Smooth muscle cell of the brain vasculature (primary cell): Measurements from ENCODE around the gene SIGLEC10.
A peak's percentile ranks its signal among the peaks of the same experiment; 100 is the strongest.

Experiments
- DNase-seq: peaks from one replicate; pipeline ENCODE4 v3.0.0-alpha.2; 2012; ENCODE audit warnings: low read depth, low spot score

The SIGLEC10 gene

DNA sequence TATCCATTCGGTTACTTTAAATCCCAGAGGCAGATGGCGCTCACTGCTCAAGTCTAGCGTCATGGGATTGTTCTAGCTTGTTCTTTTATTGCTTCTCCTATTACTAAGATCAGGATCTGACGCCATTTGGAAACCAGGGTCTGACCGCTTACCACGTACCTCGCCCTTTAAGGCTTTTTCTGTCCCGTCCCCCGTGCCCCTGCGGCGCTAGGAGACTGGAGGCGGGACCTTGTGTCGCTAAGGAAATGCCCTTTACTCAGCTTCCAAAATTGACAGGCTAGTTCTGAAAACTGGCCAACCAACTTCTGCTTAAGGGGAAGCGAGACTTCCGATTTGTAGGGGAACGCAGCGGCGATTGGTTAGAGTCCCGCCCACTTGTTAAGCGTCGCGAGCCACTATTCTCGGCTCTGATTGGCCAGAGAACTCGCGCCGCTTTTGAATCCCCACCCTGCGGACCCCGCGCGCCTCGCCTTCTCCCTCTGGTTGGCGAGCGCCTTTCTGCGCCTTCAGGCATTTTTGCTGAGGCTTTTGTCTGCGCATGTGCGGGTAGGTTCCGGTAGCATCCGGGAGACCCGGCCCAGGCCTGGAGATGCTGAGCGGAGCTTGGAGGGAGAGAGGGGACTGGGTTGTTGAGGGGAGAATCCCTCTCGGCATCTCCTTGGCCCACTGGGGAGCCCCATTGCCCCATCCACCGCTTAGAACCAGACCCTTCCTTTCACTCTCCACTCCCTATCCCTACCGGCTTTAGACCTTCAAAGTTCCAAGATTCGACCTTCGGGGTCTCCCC lies 23.2 kb downstream of the SIGLEC10 start:
- peak; percentile 97 for DNase-seq

DNA sequence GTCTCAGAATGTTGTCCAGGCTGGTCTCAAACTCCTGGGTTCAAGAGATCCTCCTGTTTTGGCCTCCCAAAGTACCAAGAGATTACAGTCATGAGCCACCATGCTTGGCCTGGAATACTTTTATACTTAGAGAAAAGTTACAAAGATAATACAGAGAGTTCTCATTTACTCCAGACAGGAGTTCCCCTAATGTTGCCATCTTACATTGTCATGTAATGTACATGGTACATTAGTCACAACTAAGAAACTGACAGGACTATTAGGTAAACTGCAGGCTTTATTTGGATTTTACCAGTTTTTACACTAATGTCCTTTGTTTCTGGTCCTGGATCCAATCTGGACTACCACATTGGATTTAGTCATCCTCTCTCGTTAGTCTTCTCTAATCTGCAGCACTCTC lies 24.7 kb downstream of the SIGLEC10 start:
- no peak for DNase-seq

DNA sequence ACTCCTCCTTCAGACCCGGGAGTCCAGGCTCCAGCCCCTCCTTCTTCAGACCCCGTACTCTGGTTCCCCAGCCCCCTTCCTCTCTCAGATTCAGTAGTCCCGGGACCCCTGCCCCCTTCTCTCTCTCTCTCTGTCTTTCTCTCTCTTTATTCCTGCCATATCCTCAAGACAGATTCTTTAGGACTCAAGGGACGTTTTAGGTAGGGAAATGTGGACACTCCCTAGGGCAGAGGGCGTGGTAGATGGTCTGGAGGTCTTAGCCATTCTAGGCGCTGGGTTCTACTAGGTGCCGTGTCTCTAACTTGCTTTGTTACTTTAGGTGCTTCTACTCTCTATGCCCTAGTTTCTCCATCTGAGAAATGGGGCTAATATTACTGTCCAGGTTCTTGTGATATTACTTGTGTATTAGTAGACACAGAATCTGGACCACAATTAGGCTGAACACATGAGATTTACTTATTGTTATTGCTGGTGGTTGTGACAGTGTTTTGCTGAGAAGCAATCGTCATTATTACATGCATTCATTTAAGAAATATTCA lies 26.3 kb downstream of the SIGLEC10 start:
- DNase-seq = no peak

GRCh38 chr19:51389143-51389542 lies 28.3 kb downstream of the SIGLEC10 start:
- no peak for DNase-seq

DNA sequence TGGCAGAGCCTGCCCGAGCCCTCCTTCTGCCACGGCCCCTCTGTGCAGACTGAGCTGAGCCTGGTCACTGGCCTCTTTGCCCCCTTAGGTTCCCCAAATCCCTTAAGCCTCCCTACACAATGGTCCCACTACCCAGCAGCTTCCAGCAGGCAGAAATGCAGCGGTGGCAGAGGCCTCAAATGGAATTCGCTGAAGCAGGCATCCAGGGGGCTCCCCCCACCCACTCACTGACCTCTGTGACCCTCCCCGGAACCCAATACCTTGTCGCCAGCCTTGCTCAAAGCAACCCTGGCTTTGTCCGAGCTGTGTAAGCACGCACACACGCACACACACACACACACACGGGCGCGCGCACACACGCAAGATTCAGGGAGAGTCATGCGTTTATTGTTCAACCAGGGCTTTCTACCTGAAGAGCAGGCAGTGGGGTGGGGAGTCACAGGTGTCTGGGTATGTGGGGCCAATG lies 29.5 kb downstream of the SIGLEC10 start, which contains the start of gene LIM2:
TSS of gene LIM2 (minus strand) at position 51 of the 466 bp plus-strand sequence. CDS start 531 bp downstream, outside the sequence.
- DNase-seq = no peak

GRCh38 chr19:51386882-51387520 lies 30.4 kb downstream of the SIGLEC10 start:
- DNase-seq = no peak

DNA sequence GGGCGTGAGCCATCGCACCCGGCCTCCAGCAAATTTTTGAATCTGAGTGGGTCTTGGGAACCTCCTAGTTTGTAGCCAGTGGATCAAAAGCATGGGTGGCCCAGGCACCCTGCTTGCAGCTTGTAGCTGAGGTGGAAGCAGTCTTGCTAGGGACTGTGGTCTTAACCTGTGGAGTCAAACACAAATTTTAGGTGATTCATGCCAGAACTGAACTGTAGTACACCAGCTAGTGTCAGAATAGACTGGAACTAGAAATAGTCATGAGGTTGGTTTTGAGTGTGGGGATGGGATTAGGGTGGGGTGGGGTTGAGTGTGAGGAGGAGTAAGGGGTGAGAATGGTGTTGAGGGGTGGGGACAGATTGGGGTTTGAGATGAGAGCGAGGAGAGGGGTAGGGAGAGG lies 35.4 kb downstream of the SIGLEC10 start:
- DNase-seq = no peak

GRCh38 chr19:51380379-51380778 lies 37.1 kb downstream of the SIGLEC10 start:
- no peak for DNase-seq

DNA sequence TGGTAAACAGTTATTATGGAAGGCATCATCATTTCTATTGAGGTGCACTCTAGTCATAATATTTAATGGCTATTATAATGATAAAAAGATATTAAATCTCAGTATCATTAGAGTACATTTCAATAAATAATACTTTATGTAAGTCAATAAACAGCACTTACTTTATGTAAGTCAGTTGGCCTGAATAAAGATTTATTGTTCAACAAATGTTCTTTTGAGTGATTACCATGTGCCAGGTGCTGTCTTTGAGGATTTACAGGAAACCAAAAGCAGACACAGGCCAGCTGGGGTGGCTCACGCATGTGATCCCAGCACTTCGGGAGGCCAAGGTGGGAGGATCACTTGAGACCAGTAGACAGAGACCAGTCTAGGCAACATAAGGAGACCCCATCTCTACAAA lies 40.0 kb downstream of the SIGLEC10 start:
- no peak for DNase-seq

DNA sequence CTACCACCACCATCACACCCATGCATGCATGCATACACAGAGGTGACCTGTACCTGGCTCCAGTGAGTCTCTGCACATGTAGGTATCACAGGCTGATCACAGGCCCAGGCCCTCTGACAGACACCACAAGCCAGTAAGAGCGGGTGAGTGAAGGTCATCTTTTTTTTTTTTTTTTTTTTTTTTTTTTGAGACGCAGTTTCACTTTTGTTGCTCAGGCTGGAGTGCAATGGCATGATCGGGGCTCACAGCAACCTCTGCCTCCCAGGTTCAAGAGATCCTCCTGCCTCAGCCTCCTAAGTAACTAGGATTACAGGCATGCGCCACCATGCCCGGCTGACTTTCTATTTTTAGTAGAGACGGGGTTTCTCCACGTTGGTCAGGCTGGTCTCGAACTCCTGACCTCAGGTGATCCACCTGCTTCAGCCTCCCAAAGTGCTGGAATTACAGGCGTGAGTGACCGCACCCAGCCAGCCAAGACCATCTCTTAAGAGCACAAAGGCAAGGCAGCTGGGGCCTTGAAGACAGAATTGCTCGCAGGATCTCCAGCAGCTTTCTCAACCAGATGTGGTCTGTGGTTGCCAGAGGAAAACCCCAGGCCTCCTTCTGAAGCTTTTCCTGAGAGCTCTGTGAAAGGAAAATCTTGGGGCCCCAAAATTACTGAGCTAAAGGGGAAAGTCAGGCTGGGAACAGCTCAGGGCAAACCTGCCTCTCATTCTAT lies 41.8 kb downstream of the SIGLEC10 start:
- DNase-seq = no peak

DNA sequence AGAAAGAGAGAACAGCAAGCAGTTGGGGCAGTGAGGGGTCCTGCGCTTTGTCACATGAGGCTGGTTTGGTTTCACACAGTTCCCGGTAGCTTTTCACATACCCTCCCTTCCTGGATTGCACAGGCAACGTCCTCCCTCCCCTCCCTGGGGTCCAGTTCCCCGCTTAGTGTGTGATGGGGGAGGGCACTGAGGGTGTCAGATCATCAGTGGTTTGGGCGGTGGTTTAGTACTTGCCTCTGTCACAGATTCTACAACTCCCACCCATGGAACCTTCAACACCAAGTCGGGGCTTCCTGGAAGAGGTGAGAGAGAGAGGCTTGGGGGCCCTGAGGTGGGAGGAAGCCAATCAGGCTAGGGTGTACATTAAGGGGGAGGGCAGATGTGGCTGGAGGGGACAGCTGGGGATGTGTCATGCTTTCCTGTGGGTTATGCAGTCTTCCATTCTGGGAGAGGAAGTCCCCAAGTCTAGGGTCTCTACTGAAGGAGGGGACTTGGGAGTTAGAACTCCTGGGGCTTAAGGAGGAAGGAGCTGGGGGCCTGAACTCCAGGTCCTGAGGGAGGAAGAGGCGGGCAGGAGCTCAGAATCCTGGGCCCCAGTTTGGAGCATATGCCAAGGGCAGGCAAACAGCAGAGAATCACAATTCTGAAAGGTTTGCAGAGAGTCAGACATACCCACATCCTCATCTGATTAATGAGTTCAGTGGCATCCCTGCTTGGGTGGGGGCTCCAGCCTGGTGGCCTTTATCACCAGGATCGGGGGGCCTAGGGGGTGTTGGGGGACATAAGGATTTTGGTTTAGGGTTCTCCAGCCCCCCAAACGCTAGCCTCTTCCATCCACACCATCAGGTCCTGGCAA lies 44.6 kb downstream of the SIGLEC10 start, which contains the start of gene NKG7:
TSS of gene NKG7 (minus strand) at position 6 of the 856 bp plus-strand sequence. CDS start 119 bp downstream, outside the sequence.
- DNase-seq = no peak

DNA sequence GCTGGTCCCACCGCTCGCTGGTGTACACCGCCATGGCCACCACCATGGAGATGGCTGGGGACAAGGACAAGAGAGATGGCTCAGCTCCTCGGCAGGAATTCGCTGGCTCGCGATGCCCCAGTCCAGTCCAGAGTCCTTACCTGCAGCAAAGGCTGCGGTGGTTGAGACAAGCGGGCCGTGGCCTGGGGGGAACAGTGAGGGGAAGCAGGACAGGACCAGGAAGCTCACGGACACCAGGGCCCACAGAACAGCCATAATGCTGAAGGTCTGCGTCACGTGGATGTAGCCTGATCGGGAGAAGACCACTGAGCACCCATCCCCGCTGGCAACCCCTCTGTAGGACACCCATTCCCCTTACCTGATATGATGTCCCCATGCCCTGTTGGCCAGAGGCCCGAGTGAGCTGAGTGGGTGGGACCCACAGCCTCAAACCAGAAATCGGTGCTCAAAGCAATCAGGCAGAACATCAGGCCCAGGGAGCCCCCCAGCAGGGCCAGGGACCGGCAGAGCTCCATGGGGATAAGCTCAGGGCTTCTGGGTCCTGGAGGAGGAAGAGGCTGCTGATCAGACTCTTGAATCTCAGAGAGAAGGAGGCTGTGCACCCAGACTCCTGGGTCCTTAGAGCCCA lies 45.3 kb downstream of the SIGLEC10 start:
- no peak for DNase-seq

- no peak for DNase-seq
These were observed 46.2 kb downstream of the SIGLEC10 start for GRCh38 chr19:51371186-51371690.

GRCh38 chr19:51370230-51370629 lies 47.2 kb downstream of the SIGLEC10 start:
- DNase-seq = no peak

DNA sequence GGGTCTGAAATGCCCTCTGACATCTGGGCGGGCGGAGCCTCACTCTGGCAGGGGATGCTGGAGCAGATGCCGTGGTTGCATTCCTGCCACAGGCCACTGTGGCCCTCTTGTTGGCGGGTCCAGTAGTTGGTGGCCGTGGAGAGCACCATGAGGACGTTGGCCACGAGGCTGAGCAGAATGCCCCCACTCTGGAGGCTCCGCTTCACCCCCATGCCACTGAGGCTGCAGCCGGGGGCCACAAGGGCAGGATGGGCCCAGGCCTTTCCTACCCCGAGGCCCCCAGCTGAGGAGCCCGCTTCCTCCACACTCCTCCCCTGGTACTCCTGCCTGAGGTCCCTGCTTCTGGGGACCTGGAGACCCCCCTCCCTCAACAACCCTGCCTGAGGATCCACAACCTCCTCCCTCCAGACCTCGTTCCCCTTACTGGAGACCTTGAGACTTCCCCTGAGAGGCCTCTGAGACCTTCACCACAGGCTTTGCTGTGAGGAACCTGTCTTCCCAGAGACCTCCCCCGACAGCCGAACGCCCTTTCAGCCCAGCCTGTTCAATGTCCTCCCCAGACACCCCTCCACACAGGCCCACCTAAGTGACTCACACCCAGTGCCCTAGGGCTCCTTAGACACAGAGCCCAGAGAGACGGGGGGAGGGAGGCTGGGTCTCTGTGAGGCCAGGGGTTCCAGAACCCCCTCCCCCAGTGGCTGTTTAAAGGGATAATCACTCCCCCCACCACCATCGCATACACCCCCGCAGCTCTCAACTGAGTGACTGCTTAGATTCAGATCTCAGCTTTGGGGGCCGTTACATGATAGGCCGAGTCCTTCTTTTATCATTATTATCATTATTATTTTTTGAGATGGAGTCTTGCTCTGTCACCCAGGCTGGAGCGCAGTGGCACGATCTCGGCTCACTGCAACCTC lies 48.8 kb downstream of the SIGLEC10 start, which contains the start of gene CLDND2:
TSS of gene CLDND2 (minus strand) at position 638 of the 917 bp plus-strand sequence. CDS start at position 212, 426 bp downstream.
- DNase-seq = no peak

GRCh38 chr19:51367565-51368365 lies 49.7 kb downstream of the SIGLEC10 start:
- DNase-seq = peak; percentile 97

DNA sequence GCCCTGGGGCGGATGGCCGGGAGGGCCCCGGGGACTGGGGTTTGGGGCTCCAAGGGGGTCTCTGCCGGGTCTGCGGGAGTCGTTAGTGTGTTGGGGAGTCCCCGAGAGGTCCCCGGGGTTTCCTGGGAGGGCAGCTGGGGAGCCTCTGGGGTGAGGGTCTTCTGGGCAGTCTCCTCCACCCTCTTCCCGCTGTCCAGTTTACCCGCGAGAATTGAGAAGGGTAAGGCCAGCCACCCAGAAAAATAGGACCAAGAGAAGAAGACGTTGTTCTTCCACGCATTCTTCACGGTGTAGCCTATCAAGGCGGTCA lies 50.2 kb downstream of the SIGLEC10 start:
- DNase-seq = no peak
